Neural cell (in vitro differentiated cells): ENCODE data around the gene TAOK1.

Experiments used
- CTCF ChIP-seq: fragments of 450-650 bp; IDR thresholded peaks from 2 replicates; pipeline ENCODE4 v1.5.1; 2014; ENCODE audit warnings: antibody characterized with exemption, mild to moderate bottlenecking, moderate library complexity; ENCODE audit not compliant: poor library complexity, severe bottlenecking
- EP300 ChIP-seq: fragments of 450-650 bp; conservative IDR thresholded peaks from 2 replicates; pipeline ENCODE4 v1.6.1; 2014; ENCODE audit warnings: antibody characterized with exemption, mild to moderate bottlenecking, moderate library complexity; ENCODE audit not compliant: poor library complexity, severe bottlenecking
- MXI1 ChIP-seq: fragments of 450-650 bp; conservative IDR thresholded peaks from 2 replicates; pipeline ENCODE4 v1.6.1; 2014; ENCODE audit warnings: antibody characterized with exemption, mild to moderate bottlenecking; ENCODE audit not compliant: poor library complexity, severe bottlenecking

- TF ChIP-seq MXI1: no peak
- TF ChIP-seq CTCF: no peak
- TF ChIP-seq EP300: no peak
Observed at GRCh38 chr17:29383686-29384085, 6.5 kb upstream of the TAOK1 start.
